Body of pancreas (tissue), 4 donors: ENCODE results near the gene RBMS1. TPM values are rescaled to one million over a fixed set of nuclear protein-coding genes. Genes with fewer than 3 reads are reported as not detected.

ENCODE experiments used
- ATAC-seq: fragments of 150-250 bp; one replicate; pipeline ENCODE4 v1.9.1; 2016
- DNase-seq, 4 donors: peaks; one replicate each; pipeline ENCODE4 v3.0.0-alpha.2; 2019
- H3K27ac ChIP-seq, 4 donors: fragments of 200-600 bp; sonication (generic); 1 replicate in 3 of 4; 2 replicates in 1 of 4; pipeline versions ENCODE4 v1.5.1 to v1.6.1; 2016 to 2019; ENCODE audit warnings: mild to moderate bottlenecking in 1 of 4, mixed read lengths in 1 of 4, moderate library complexity in 1 of 4
- H3K27me3 ChIP-seq, 2 donors: fragments of 200-600 bp; sonication (generic); one replicate each; pipeline ENCODE4 v1.6.0; 2016; ENCODE audit warnings: mild to moderate bottlenecking in 1 of 2
- H3K36me3 ChIP-seq, 2 donors: fragments of 200-600 bp; sonication (generic); replicated peaks in 1 of 2; 2 replicates each; pipeline ENCODE4 v1.5.1; 2016; ENCODE audit warnings: low read depth in 2 of 2; ENCODE audit not compliant: insufficient read depth in 1 of 2
- H3K4me1 ChIP-seq: fragments of 200-600 bp; sonication (generic); one replicate; pipeline ENCODE4 v1.6.0; 2016
- H3K4me3 ChIP-seq, 2 donors: fragments of 200-600 bp; sonication (generic); 1 replicate in 1 of 2; 2 replicates in 1 of 2; pipeline ENCODE4 v1.5.1; 2016 to 2019
- H3K9me3 ChIP-seq, 3 donors: fragments of 200-600 bp; sonication (generic); 1 replicate in 2 of 3; 2 replicates in 1 of 3; pipeline ENCODE4 v1.5.1; 2016
- CTCF ChIP-seq, 7 experiments: fragments of 450-650 bp in 4 of 7; fragments of 200-600 bp in 3 of 7; sonication (generic) in 3 of 7; IDR thresholded peaks; one replicate each; pipeline ENCODE4 v1.5.1; 2016 to 2019; ENCODE audit warnings: antibody characterized with exemption in 7 of 7
- POLR2A ChIP-seq, 3 donors: fragments of 450-650 bp; IDR thresholded peaks; one replicate each; pipeline ENCODE4 v1.6.1; 2016; ENCODE audit warnings: antibody characterized with exemption in 3 of 3, mild to moderate bottlenecking in 2 of 3
- whole genome bisulfite sequencing, 2 donors: methylation state at CpG; one replicate each; pipeline ENCODE4 v1.1.5; 2017; 5-methylcytosine and 5-hydroxymethylcytosine counted together
- intact Hi-C: fragments of 100-400 bp; cut with DNase I; formaldehyde crosslinking; loops from one replicate; pipeline ENCODE4 v1.15.1; 2023
- total RNA-seq, 2 donors: library from RNA; depleted of rRNA; stranded (reverse); fragments of >200 nt; gene quantifications; one replicate each; pipeline ENCODE4 v1.1.0, GENCODE V29; 2016

Gene RBMS1
- total RNA-seq, 2 donors from 2014 or later = 21.3 to 23.7 TPM

GRCh38 chr2:160366474-160366873, 127.1 kb downstream of the RBMS1 start:
- H3K27me3 ChIP-seq = no peaks in the 10 kb centered on the region
- 94 to 95% methylated on average over 1 of the region's 1 CpG for WGBS, 2 donors
- no peak for ATAC-seq
- peaks cover 34% of the 10 kb centered on the region for H3K4me1 ChIP-seq
- no peak for DNase-seq
- intact Hi-C loops = no loop called here
- H3K4me3 ChIP-seq = no peak overlapping the region
- H3K9me3 ChIP-seq = no peaks in the 10 kb centered on the region
- H3K36me3 ChIP-seq = no peaks in the 10 kb centered on the region
- H3K27ac ChIP-seq = no peak overlapping the region
- TF ChIP-seq CTCF (IDR thresholded peaks at IDR 0.05) (no peak), POLR2A (IDR thresholded peaks at IDR 0.05) (no peak)

GRCh38 chr2:160365716-160366367, 127.8 kb downstream of the RBMS1 start:
- 48 to 52% methylated on average over 5 of the region's 5 CpGs for WGBS, 2 donors
- Histone ChIP-seq H3K4me1 (peaks cover 34% of the 10 kb centered on the region), H3K4me3 (no peak overlapping the region), H3K27me3 (no peaks in the 10 kb centered on the region), H3K27ac (no peak overlapping the region), H3K36me3 (no peaks in the 10 kb centered on the region), H3K9me3 (no peaks in the 10 kb centered on the region)
- DNase-seq (peak in 3 of 4 donors; percentile 18 to 58 (median 38)), ATAC-seq (no peak)
- TF ChIP-seq CTCF (IDR thresholded peaks at IDR 0.05) (no peak), POLR2A (IDR thresholded peaks at IDR 0.05) (no peak)
- intact Hi-C loops = no loop called here

- TF ChIP-seq CTCF (IDR thresholded peaks at IDR 0.05) (no peak), POLR2A (IDR thresholded peaks at IDR 0.05) (no peak)
- peaks cover 26% of the 10 kb centered on the region for H3K4me1 ChIP-seq
- intact Hi-C loops = no loop called here
- no peaks in the 10 kb centered on the region for H3K36me3 ChIP-seq
- H3K27me3 ChIP-seq = no peaks in the 10 kb centered on the region
- DNase-seq (no peak), ATAC-seq (no peak)
- no peak overlapping the region for H3K4me3 ChIP-seq
- no peak overlapping the region for H3K27ac ChIP-seq
- WGBS, 2 donors = 82 to 91% methylated on average over 2 of the region's 2 CpGs
- no peaks in the 10 kb centered on the region for H3K9me3 ChIP-seq
These were observed 129.2 kb downstream of the RBMS1 start for GRCh38 chr2:160364364-160364763.

- intact Hi-C loops = no loop called here
- TF ChIP-seq POLR2A (IDR thresholded peaks at IDR 0.05) = no peak
- TF ChIP-seq CTCF (IDR thresholded peaks at IDR 0.05) = no peak
- no peaks in the 10 kb centered on the region for H3K27me3 ChIP-seq
- no peaks in the 10 kb centered on the region for H3K9me3 ChIP-seq
- no peak overlapping the region for H3K27ac ChIP-seq
- 41 to 46% methylated on average over 3 of the region's 3 CpGs for WGBS, 2 donors
- ATAC-seq (no peak), DNase-seq (no peak)
- H3K4me1 ChIP-seq = peaks cover 22% of the 10 kb centered on the region
- H3K36me3 ChIP-seq = no peaks in the 10 kb centered on the region
- H3K4me3 ChIP-seq = no peak overlapping the region
These were observed 129.6 kb downstream of the RBMS1 start for GRCh38 chr2:160363961-160364360.

- TF ChIP-seq CTCF (IDR thresholded peaks at IDR 0.05) (no peak), POLR2A (IDR thresholded peaks at IDR 0.05) (no peak)
- Histone ChIP-seq H3K27me3 (no peaks in the 10 kb centered on the region), H3K4me1 (peaks cover 18% of the 10 kb centered on the region), H3K27ac (no peak overlapping the region), H3K9me3 (no peaks in the 10 kb centered on the region), H3K4me3 (no peak overlapping the region), H3K36me3 (no peaks in the 10 kb centered on the region)
- WGBS, 2 donors = 71 to 73% methylated on average over 4 of the region's 4 CpGs
- DNase-seq = no peak
- no peak for ATAC-seq
- intact Hi-C loops = no loop called here
These were observed 130.6 kb downstream of the RBMS1 start for GRCh38 chr2:160363055-160363454.
